Stimulated activated CD4-positive, alpha-beta T cell treated with anti-CD3 and anti-CD28 coated beads, Interleukin-1b, Interleukin-23, amount 100 ng/mL, for 48 hours (primary cell): Measurements from ENCODE around the gene TRIP4.
A peak's percentile ranks its signal among the peaks of the same experiment; 100 is the strongest.
"Not testable (repeated sequence)": the region's sequence is repeated elsewhere in the genome, so short reads cannot be mapped to it uniquely, and the experiment has no call there.

Experiments
- DNase-seq: peaks from one replicate; pipeline ENCODE4 v3.0.0-alpha.2; 2020

The TRIP4 gene

GRCh38 chr15:64383760-64384159 lies 3.9 kb upstream of the TRIP4 start:
- DNase-seq = no peak

GRCh38 chr15:64386291-64386690 lies 1.3 kb upstream of the TRIP4 start:
- DNase-seq = no peak

GRCh38 chr15:64389036-64389435 lies 1.4 kb downstream of the TRIP4 start:
- DNase-seq = no peak

GRCh38 chr15:64392471-64392870 lies 4.8 kb downstream of the TRIP4 start:
- not testable (repeated sequence) for DNase-seq

GRCh38 chr15:64396789-64397188 lies 9.2 kb downstream of the TRIP4 start:
- no peak for DNase-seq

GRCh38 chr15:64398575-64398974 lies 10.9 kb downstream of the TRIP4 start:
- no peak for DNase-seq

GRCh38 chr15:64400583-64400982 lies 12.9 kb downstream of the TRIP4 start:
- DNase-seq = no peak

- no peak for DNase-seq
These were observed 24.6 kb downstream of the TRIP4 start for GRCh38 chr15:64412216-64412615.

GRCh38 chr15:64422697-64423096 lies 35.1 kb downstream of the TRIP4 start:
- no peak for DNase-seq

- DNase-seq = no peak
These were observed 36.3 kb downstream of the TRIP4 start for GRCh38 chr15:64423970-64424369.

GRCh38 chr15:64425221-64425620 lies 37.6 kb downstream of the TRIP4 start:
- DNase-seq = no peak

GRCh38 chr15:64426845-64427465 lies 39.3 kb downstream of the TRIP4 start:
- DNase-seq = no peak

GRCh38 chr15:64429448-64429847 lies 41.8 kb downstream of the TRIP4 start:
- no peak for DNase-seq

GRCh38 chr15:64430000-64430735 lies 42.5 kb downstream of the TRIP4 start:
- peak; percentile 25 for DNase-seq

GRCh38 chr15:64437982-64438381 lies 50.3 kb downstream of the TRIP4 start:
- DNase-seq = no peak

- no peak for DNase-seq
These were observed 51.2 kb downstream of the TRIP4 start for GRCh38 chr15:64438653-64439447.

GRCh38 chr15:64441852-64442251 lies 54.2 kb downstream of the TRIP4 start:
- DNase-seq = no peak

GRCh38 chr15:64443016-64443415 lies 55.4 kb downstream of the TRIP4 start:
- no peak for DNase-seq

GRCh38 chr15:64443747-64444621 lies 56.3 kb downstream of the TRIP4 start:
- DNase-seq = no peak

- no peak for DNase-seq
These were observed 57.2 kb downstream of the TRIP4 start for GRCh38 chr15:64444836-64445235.

GRCh38 chr15:64447536-64448315 lies 60.1 kb downstream of the TRIP4 start:
- DNase-seq = no peak
